HG02571 (cell line): ENCODE measurements around the gene FAHD1.
"Not testable (repeated sequence)": the region's sequence is repeated elsewhere in the genome, so short reads cannot be mapped to it uniquely, and the experiment has no call there.

Source experiments
- ATAC-seq: cut with Tn5 transposase; IDR thresholded peaks from one replicate; pipeline ENCODE4 v1.9.1; 2021; ENCODE audit warnings: mild to moderate bottlenecking, moderate library complexity; ENCODE audit not compliant: unreplicated experiment

FAHD1 gene

GRCh38 chr16:1788708-1789100, 38.3 kb upstream of the FAHD1 start:
- ATAC-seq: no peak

GRCh38 chr16:1789643-1790045, 37.4 kb upstream of the FAHD1 start:
- ATAC-seq: no peak

GRCh38 chr16:1790261-1790610, 36.8 kb upstream of the FAHD1 start:
- no peak for ATAC-seq

- ATAC-seq: no peak
These were observed 36.3 kb upstream of the FAHD1 start for GRCh38 chr16:1790611-1791255.

GRCh38 chr16:1791256-1791942, 35.6 kb upstream of the FAHD1 start:
- ATAC-seq: no peak

- ATAC-seq: no peak
These were observed 34.8 kb upstream of the FAHD1 start for GRCh38 chr16:1791943-1792812.

- no peak for ATAC-seq
These were observed 34.0 kb upstream of the FAHD1 start for GRCh38 chr16:1792836-1793577.

GRCh38 chr16:1793578-1794220, 33.3 kb upstream of the FAHD1 start, which contains the start of gene IGFALS:
TSS of gene IGFALS (minus strand) at chr16:1793705. CDS start at chr16:1793652, 53 bp downstream.
- no peak for ATAC-seq

- no peak for ATAC-seq
These were observed 32.7 kb upstream of the FAHD1 start for GRCh38 chr16:1794221-1794871.

GRCh38 chr16:1794908-1795666, 31.9 kb upstream of the FAHD1 start:
- ATAC-seq: no peak

GRCh38 chr16:1799263-1799662, 27.7 kb upstream of the FAHD1 start:
- ATAC-seq: not testable (repeated sequence)

GRCh38 chr16:1800701-1801100, 26.3 kb upstream of the FAHD1 start:
- ATAC-seq: no peak

- ATAC-seq: no peak
These were observed 19.4 kb upstream of the FAHD1 start for GRCh38 chr16:1807626-1808025.

GRCh38 chr16:1808691-1809090, 18.3 kb upstream of the FAHD1 start:
- no peak for ATAC-seq

GRCh38 chr16:1809281-1809801, 17.7 kb upstream of the FAHD1 start:
- ATAC-seq: no peak

- ATAC-seq: no peak
These were observed 16.9 kb upstream of the FAHD1 start for GRCh38 chr16:1810106-1810505.

GRCh38 chr16:1810536-1810935, 16.5 kb upstream of the FAHD1 start:
- no peak for ATAC-seq

GRCh38 chr16:1812732-1813163, 14.3 kb upstream of the FAHD1 start:
- no peak for ATAC-seq

GRCh38 chr16:1815461-1815860, 11.5 kb upstream of the FAHD1 start:
- no peak for ATAC-seq
